Fibroblast of skin of right quadriceps (primary cell): Measurements from ENCODE around the gene RPA3.

Source experiments
- DNase-seq: peaks from one replicate; pipeline ENCODE4 v3.0.0-alpha.2; 2013

Gene RPA3

GRCh38 chr7:7731732-7732131 is 13.3 kb upstream of the RPA3 start:
- no peak for DNase-seq

DNA sequence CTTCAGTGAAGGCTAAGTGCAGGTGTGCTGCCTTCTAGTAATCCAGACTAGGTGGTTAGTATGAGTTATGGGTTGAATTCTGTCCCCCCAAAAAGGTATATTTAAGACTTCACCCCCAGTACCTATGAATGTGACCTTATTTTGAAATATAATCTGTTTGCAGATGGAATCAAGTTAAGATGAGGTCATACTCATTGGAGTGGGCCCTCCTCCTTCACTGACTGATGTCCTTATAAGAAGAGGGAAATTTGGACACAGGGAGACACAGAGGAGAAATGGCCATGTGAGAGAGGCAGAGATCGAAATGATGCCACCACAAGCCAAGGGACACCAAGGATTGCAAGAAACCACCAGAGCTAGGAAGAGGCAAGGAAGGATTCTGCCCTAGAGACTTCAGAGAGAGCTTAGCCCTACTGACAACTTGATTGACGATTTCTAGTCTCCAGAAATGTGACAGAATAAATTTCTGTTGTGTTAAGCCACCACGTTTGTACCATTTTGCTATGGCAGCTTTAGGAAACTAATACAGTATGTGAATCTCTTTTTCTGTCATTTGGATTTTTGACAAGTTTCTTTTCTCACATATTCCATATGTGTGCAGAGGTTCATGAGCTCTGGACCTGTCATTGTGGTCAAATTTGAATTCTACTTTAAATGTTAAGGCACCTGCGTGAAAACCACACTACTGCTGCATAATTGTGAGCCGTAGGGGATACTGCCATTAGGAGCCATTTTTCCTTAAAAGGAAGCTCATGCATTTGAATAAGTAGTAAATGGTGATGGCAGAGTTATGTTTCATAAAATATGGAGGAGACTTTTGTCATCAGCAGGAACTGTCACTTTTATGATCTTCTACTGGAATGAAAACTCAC is 2.6 kb upstream of the RPA3 start:
- DNase-seq, result no peak

DNA sequence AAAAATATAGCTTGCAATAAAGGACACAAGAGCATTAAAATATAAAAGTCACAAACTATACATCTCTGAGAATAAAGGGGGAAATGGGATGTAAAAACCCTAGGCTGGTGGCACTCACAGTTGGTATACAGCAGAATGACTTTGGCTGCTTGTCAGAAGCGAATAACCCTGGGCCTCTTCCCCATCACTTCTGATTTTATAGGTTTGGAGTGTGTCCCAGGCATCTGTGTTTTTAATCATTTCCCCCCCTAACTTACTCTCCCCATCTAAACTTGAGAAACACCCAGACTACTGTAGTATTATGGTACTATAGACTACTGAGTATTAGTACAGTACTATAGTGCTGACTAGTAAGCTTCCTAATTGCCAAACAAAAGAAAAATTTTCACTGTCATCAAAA is 1.8 kb upstream of the RPA3 start:
- no peak for DNase-seq

DNA sequence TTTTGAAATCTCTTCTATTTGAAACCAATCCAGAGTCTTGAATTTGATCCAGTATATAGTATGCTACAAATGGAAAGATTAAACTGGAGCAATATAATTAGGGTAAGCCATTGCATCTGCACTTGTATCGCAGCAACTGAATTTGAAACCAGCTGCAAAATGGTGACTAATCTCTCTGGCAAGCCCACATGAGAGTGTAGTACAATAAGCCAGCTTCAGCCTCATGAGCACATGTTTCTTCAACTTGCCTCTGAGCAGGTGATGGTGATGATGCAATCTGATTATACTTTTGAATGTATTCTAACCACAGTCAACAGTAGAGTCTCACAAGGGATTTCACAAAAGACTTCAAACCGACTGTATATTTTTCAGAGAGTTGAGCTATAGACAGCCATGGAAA is 829 bp upstream of the RPA3 start:
- DNase-seq, result peak; percentile 85

- DNase-seq, result no peak
These were observed 4.7 kb downstream of the RPA3 start for GRCh38 chr7:7713730-7714129.

DNA sequence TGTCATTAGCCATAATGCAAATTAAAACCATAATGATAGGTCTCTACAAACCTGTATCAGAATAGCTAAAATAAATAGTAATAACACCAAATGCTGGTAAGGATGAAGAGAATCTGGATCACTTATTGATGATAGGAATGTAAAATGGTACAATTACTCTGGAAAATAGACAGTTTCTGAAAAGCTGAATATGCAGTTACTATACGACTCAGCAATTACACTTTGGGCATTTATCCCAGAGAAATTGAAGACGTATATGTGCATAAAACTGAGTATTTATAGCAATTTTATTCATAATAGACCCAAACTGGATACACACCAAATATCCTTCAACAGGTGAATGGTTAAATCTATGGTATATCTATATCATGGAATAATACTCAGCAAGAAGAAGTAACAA is 7.9 kb downstream of the RPA3 start:
- no peak for DNase-seq

DNA sequence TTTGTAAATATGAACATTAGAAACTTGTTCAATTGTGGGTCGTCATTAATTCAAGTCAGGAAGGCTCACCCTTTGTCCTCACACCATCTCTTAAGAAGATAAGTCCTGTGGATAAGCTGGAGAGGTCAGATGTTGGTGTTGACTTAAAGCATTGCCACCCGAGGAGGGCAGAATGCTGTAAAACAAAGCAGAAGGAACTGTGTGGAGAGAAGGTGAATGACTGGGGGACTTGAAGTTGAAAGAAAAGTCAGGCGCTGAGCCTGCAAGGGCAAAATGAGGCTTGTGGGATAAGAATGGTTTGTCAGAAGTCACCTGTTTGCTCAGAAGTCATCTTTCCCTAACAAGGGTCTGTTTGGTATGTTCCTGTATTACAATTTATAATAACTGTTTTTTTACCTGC is 9.1 kb downstream of the RPA3 start:
- no peak for DNase-seq

- DNase-seq, result peak; percentile 22
These were observed 10.6 kb downstream of the RPA3 start for GRCh38 chr7:7707806-7708205.

- no peak for DNase-seq
These were observed 11.2 kb downstream of the RPA3 start for GRCh38 chr7:7707246-7707645.

DNA sequence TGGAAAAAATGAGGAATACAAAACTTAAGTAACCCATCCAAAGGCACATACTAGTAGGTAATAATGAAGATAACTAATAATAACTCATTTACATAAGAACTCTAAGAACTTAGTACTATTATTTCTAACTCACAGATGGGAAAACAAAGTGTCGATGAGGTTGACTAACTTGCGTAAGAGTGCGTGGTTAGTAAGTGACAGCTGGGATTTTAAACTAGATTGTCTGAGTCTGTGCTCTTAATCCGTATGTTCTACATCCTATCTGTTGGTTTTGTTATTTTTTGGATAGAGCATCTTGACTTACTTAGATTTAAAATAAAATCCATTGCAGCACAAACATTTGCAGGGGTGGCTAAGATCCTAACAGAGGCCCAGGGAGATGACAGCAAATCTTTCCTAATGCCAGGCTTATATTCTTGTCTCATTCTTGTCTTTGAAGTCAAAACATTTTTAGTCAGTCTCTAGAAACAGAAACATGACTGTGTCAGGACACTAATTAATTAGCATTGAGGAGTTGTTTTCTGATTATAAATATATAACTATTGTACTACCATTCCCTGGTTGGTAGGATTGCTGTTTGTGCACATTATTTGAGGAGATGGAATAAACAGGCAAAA is 11.7 kb downstream of the RPA3 start:
- DNase-seq, result no peak

DNA sequence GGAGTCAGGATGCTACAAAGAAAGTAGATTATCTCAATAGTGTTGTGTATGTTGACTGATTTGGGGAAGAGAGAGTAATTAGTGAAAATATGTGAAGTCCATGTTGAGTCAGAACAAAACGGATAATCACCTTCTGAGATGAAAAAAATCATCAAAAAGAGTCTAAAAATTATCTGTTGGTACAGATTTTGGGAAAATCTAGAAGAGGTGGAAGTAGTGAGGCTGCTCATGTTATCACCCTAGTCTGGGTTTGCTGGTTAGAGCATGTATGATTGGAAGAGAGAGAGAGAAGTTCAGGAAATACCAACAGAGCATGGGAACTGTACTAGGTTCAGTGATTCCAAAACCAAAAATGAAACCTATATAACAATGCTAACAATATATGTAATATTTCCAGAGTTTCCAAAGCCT is 12.3 kb downstream of the RPA3 start:
- no peak for DNase-seq

DNA sequence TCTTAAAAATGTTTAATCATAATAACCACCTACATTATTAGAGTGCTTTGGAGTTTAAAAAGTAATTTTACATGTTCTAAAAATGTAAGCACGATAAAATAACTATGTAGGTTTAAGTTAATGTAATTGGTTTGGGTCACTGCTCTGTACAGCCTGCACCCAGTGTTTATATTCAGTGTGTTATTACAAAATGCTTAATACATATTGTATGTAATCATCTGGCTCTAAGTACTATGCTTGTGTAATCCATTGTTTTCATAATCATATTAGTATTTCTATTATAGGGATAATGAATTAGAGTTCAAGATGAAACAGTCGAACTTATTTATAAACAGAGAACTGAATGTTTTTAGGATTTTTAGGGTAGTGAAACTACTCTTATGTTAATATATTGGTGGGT is 13.1 kb downstream of the RPA3 start:
- DNase-seq, result no peak

GRCh38 chr7:7704867-7705266 is 13.5 kb downstream of the RPA3 start:
- DNase-seq, result no peak

- DNase-seq, result no peak
These were observed 15.0 kb downstream of the RPA3 start for GRCh38 chr7:7703427-7703826.

- DNase-seq, result peak; percentile 42
These were observed 15.6 kb downstream of the RPA3 start for GRCh38 chr7:7702826-7703225.

DNA sequence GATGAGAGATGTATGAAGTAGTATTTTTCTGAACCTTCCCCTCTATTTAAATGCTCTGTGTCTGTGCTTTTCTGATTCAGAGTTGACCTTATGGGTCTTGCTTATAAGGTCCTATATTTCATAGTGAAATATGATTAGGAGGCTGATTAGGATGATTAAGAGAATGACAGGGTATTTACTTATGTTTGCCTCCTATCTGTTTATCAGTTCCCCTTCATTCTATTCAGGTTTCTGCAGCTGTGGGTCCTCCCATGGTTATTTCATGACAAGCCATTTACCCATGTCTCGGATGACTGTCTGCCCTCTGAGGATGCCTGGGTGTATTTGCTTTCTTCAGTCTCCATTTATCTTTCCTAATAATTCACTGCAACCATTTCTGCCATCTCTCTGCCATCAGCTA is 16.9 kb downstream of the RPA3 start:
- DNase-seq, result no peak

DNA sequence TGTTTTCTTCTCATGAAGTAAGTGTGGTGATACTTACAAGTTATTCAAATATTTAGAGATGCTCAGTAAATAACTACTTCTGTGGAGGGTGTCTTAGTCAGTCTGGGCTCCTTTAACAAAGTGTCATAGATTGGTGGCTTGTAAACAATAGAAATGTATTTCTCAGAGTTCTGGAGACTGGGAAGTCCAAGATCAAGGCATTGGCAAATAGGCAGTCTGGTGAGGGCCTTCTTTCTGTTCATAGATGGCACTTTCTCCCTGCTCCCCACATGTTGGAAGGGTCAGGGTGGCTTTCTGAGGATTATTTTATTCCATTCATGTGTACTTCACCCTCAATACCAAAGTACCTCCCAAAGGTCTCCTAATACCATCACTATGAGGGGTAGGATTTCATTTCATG is 18.4 kb downstream of the RPA3 start:
- DNase-seq, result no peak

DNA sequence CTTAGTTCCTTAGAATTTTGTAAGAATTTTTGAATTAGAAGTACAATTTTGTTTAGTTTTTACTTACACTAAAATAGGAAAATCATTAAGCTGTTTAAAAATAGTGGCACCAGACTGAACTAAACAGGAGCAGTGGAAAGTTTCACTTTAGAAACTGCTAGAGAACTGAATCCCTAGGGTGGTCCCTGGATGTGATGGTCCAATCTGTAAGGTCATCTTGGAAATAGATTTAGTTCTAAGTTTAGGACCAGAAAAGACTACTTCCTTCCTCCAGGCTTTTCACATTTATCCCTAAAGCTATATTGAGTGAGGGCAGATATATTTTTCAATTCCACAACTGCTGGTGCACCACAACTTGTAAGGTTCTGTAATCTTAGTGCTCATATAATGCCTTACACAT is 19.0 kb downstream of the RPA3 start:
- no peak for DNase-seq

GRCh38 chr7:7698930-7699329 is 19.5 kb downstream of the RPA3 start:
- DNase-seq, result no peak

GRCh38 chr7:7696458-7697119 is 21.8 kb downstream of the RPA3 start:
- peak; percentile 69 for DNase-seq

DNA sequence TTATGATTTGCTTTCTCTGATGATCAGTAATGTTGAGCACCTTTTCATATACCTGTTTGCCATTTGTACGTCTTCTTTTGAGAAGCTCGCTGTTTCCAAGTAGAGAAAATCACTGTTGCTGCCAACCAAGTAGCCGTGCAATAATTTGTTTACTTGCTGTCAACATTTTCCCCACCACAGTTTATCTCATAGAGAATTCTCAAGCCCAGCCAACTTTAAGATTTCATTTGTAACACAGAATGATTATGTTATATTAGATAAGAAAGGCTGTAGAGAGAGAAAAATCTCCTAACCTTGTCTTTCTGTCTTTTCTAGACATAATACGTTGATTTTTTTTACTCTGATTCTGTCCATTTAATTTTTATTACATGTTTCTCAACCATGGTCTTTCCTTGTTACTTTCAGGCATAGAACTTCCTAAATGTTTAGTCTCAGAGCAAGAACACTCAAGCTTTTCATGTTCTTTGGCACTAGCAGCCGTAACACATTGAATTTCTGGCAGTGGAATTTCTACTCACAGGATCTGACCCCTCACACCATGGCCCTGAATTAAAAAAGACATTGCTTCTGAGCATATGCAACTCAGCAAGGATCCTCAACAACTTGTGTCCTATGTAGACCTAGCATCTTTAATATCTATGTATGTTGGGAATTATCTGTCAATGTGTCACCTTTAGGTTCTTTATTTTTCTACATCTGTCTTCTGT is 23.1 kb downstream of the RPA3 start:
- DNase-seq, result no peak

DNA sequence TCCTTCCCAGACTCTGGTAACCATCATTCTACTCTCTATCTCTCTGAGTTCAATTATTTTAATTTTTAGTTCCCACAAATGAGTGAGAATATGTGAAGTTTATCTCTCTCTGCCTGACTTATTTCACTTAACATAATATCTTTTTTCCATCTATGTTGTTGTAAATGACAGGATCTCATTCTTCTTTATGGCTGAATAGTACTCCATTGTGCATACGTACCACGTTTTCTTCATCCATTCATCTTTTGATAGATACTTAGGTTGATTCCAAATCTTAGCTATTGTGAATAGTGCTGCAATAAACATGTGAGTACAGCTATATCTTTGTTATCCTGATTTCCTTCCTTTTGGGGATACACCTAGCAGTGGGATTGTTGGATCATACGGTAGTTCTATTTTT is 23.9 kb downstream of the RPA3 start:
- no peak for DNase-seq

- peak; percentile 91 for DNase-seq
These were observed 24.5 kb downstream of the RPA3 start for GRCh38 chr7:7693881-7694280.

DNA sequence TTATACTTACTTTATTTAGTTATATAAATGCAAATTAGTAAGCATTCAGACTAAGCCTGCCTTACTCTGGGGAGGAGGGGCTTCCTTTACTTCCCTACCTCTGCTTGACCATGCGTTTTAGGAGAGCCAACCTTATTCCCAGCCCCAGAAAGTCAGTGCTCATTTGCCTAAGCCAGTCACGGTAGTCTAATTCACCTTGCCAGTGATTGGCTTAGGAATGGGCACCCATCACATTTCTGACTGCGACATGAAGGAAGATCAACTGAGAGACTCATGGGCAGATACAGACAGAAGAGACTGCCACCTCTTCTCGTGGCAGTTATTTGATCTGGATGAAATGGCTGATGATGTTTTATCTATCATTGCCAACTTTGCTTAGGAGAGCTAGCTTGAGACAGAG is 29.5 kb downstream of the RPA3 start:
- DNase-seq, result no peak
